Activated CD4-positive, CD25-positive, alpha-beta regulatory T cell (primary cell): ENCODE data around the gene TRIM67.
"Not testable (repeated sequence)": the region's sequence is repeated elsewhere in the genome, so short reads cannot be mapped to it uniquely, and the experiment has no call there.

ENCODE experiments used
- DNase-seq, 4 experiments: peaks; one replicate each; lab custom pipeline; 2025; lab: John Stamatoyannopoulos, UW

Gene TRIM67

DNA sequence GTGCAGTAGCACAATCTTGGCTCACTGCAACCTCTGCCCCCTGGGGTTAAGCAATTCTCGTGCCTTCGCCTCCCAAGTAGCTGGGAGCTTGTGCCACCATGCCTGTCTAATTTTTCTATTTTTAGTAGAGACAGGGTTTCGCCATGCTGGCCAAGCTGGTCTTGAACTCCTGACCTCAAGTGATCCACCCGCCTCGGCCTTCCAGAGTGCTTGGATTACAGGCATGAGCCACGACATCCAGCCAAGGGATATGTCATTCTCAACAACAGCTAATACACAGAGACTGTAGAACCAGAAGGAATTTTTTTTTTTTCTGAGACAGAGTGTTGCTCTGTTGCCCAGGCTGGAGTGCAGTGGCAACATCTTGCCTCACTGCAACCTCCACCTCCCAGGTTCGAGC is 3.7 kb upstream of the TRIM67 start:
- DNase-seq: not testable (repeated sequence)

GRCh38 chr1:231159202-231159962 is 2.5 kb upstream of the TRIM67 start:
- DNase-seq: no peak

GRCh38 chr1:231159963-231160761 is 1.7 kb upstream of the TRIM67 start:
- DNase-seq: no peak

DNA sequence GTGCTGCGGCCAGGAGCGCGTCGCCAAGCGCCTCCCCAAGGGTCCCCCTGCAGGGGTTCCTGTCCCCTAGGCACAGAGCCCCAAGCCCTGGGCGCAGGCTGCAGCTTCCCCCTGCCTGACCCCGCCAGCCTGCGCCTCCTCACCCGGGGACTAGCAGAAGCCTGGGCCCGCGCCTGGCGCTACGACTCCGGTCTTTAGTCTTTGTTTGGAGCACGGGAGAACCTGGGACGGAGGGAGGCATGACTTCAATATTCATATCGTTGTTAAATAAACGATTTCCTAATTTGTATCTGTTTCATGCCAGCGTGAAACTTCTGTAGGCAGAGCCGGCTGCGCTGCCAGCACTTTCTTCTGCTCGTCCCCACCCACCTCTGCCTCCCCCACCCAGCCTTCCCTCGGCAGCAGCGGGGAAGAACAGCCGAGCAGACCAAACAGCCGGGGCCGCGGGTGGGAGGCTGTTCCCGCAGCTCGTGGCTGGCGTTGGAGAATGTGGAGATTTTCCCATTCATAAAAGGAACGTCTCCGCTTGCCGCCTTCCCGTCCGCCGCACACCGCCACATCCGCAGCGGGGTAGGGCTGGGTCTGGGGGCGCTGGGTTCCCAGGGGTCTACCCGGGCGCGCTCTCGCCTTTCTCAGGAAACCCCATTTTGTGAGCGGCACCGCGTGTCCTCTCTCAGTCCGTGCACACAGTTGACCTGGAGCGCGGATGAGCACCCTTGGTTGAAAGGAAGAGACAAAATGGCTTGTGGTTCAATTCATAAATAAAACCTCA is 777 bp upstream of the TRIM67 start:
- no peak for DNase-seq

GRCh38 chr1:231162297-231162969 is 575 bp downstream of the TRIM67 start:
- no peak for DNase-seq

- no peak for DNase-seq
These were observed 1.3 kb downstream of the TRIM67 start for GRCh38 chr1:231162970-231163829.

GRCh38 chr1:231163830-231164427 is 2.1 kb downstream of the TRIM67 start:
- no peak for DNase-seq

DNA sequence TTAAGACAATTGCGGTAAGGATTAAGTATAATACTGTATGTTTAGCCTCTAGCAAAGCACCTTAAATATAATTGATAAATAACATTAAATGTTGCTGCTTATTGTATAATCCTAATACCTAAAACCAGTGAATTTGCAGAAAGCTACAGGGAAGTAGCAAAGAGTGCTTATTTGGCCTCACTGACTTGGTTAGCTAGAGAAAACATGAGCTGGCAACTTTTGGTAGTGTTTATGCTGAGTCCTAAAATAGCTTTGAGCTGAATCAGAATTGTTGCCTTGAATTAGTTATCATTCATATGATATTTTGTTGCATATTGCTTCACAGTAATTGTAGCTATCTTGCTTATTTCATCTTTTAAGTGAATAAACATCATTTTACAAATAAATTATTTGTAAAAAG is 3.5 kb downstream of the TRIM67 start:
- no peak for DNase-seq

DNA sequence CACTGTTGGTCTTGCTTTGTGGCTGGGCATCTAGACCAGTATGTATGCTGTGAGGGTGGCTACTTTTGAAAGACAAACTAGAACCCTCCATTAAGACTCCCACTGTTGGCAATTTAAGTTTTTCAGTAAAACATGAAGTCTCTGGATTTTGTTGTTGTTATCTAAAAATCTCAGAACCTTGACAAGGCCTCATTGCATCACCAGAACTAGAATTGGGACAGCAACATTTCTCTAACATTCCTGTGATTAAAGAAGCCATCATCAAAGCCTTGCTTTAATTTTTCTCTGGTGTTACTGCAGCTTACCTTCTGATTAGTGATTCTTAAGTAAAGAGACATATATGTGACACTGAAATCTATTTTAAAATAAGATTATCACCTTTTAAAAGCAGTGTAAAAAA is 4.5 kb downstream of the TRIM67 start:
- no peak for DNase-seq

- DNase-seq: no peak
These were observed 9.0 kb downstream of the TRIM67 start for GRCh38 chr1:231170875-231171274.

- no peak for DNase-seq
These were observed 9.9 kb downstream of the TRIM67 start for GRCh38 chr1:231171623-231172197.

GRCh38 chr1:231172411-231172810 is 10.6 kb downstream of the TRIM67 start:
- no peak for DNase-seq

- DNase-seq: no peak
These were observed 14.6 kb downstream of the TRIM67 start for GRCh38 chr1:231176421-231176820.

DNA sequence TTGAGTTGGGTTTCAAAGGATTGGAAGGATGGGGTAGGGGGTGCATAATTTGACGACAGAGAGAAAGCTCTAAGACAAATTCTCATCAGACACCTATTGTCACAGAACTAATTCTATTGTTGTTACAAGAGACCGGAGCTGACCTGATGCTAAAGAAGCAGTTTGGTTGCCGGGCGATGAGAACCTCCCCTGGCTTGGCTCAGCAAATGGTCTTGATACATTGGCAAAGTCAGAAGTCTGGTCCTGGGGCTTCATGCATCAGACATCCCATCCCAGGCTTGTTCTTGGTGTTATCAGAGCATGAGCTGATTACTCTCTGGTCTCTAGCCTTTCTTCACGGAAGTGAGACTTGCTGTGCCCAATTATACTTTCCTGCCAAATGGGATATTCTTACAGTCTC is 15.4 kb downstream of the TRIM67 start:
- DNase-seq: no peak

GRCh38 chr1:231177936-231178335 is 16.1 kb downstream of the TRIM67 start:
- no peak for DNase-seq

DNA sequence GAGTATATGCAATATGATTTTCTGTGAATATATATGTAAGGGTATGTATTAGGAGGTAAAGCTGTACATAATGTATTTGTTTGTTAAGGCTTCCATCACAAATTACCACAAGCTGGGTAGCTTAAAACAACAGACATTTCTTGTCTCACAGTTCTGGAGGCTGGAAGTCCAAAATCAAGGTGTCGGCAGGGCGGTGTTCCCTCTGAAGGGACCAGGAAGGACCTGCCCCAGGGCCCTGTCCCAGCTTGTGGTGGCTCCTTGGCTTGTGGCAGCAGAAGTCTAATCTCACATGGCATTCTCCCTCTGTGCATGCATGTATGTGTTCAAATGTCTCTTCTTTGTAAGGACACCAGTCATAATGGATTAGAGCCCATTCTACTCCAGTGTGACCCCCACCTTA is 17.1 kb downstream of the TRIM67 start:
- no peak for DNase-seq

GRCh38 chr1:231180034-231180433 is 18.2 kb downstream of the TRIM67 start:
- no peak for DNase-seq

DNA sequence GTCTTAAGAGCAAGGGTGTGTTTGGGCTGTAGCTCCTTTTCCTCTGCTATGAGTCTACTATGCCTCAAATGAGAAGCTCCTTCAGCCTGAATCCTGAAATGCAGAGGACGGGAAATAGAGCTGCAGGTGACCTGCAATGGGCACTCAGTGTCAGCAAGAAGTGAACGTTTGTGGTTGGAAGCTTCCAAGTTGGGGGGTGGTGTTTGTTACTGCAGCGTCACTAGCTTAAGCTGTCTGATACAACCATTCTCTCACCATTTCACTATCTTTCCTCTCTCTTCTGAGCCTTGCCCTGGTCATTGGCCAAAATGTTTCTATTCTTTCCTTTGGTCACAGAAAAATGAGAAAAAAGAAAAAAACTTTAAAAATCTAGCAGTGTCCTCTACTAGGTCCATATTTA is 19.4 kb downstream of the TRIM67 start:
- DNase-seq: no peak

DNA sequence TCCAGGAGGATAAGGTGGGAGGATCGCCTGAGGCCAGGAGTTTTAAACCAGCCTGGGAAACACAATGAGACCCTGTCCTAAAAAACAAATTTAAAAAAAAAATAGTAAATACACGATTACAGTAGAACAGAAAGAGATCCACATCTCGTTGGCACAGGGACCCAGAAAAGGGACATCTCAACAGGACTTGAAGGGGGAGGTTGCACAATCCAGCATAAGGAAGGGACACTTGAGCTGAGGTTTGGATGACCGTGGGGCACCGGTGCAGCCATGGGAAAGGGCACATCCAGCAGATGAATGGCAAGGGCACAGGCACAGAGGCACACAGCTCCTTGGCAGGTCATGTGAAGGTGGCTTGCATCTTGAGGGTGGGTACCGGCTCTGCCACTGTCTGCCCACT is 20.5 kb downstream of the TRIM67 start:
- no peak for DNase-seq
